Neuronal stem cell (in vitro differentiated cells): ENCODE measurements around the gene ETFBKMT.
A peak's percentile ranks its signal among the peaks of the same experiment; 100 is the strongest.

Source experiments
- DNase-seq: peaks from one replicate; pipeline ENCODE4 v3.0.0-alpha.2; 2013; ENCODE audit warnings: low spot score
- H2AFZ ChIP-seq: one replicate; pipeline ENCODE4 v1.6.1; 2013; ENCODE audit warnings: mild to moderate bottlenecking, low read length, inconsistent platforms
- H2AK5ac ChIP-seq: 2 replicates; pipeline ENCODE4 v1.6.1; 2013; ENCODE audit warnings: low read depth, mild to moderate bottlenecking, inconsistent platforms, low read length, moderate library complexity, mixed read lengths
- H2BK120ac ChIP-seq: 2 replicates; pipeline ENCODE4 v1.6.1; 2013; ENCODE audit warnings: low read depth, mild to moderate bottlenecking, inconsistent platforms, low read length, moderate library complexity, mixed read lengths
- H2BK12ac ChIP-seq: one replicate; pipeline ENCODE4 v1.6.1; 2013; ENCODE audit warnings: low read length, inconsistent platforms
- H2BK15ac ChIP-seq: 2 replicates; pipeline ENCODE4 v1.6.1; 2013; ENCODE audit warnings: mild to moderate bottlenecking, low read length, inconsistent platforms, mixed read lengths
- H2BK5ac ChIP-seq: one replicate; pipeline ENCODE4 v1.6.1; 2013; ENCODE audit warnings: inconsistent platforms, mild to moderate bottlenecking, low read length, moderate library complexity
- H3K14ac ChIP-seq: one replicate; pipeline ENCODE4 v1.6.1; 2013; ENCODE audit warnings: low read length, inconsistent platforms
- H3K18ac ChIP-seq: 2 replicates; pipeline ENCODE4 v1.6.1; 2013; ENCODE audit warnings: low read length, inconsistent platforms
- H3K23ac ChIP-seq: 2 replicates; pipeline ENCODE4 v1.6.1; 2013; ENCODE audit warnings: low read depth, mild to moderate bottlenecking, mixed read lengths, low read length, inconsistent platforms; ENCODE audit not compliant: poor library complexity
- H3K27ac ChIP-seq: replicated peaks from 3 replicates; pipeline ENCODE4 v1.5.1; 2013; ENCODE audit warnings: low read length, inconsistent platforms
- H3K27me3 ChIP-seq, 3 experiments: 2 replicates each; pipeline ENCODE4 v1.6.1; 2013; ENCODE audit warnings: low read length in 3 of 3, mild to moderate bottlenecking in 2 of 3, inconsistent platforms in 1 of 3, low read depth in 1 of 3, mixed read lengths in 1 of 3, moderate library complexity in 1 of 3; ENCODE audit not compliant: control insufficient read depth in 3 of 3, insufficient read depth in 3 of 3
- H3K36me3 ChIP-seq, 2 donors: replicated peaks in 1 of 2; 2 replicates each; pipeline ENCODE4 v1.6.1; 2013; ENCODE audit warnings: low read length in 2 of 2; ENCODE audit not compliant: control insufficient read depth in 2 of 2, insufficient read depth in 2 of 2
- H3K4ac ChIP-seq: 2 replicates; pipeline ENCODE4 v1.6.1; 2013; ENCODE audit warnings: inconsistent platforms, mild to moderate bottlenecking, low read length, moderate library complexity
- H3K4me1 ChIP-seq, 2 donors: 1 replicate in 1 of 2; 2 replicates in 1 of 2; pipeline ENCODE4 v1.6.1; 2013; ENCODE audit warnings: low read length in 2 of 2, low read depth in 1 of 2; ENCODE audit not compliant: control insufficient read depth in 2 of 2, insufficient read depth in 1 of 2
- H3K4me2 ChIP-seq: one replicate; pipeline ENCODE4 v1.6.1; 2013; ENCODE audit warnings: mild to moderate bottlenecking, low read length, inconsistent platforms; ENCODE audit not compliant: insufficient read depth, poor library complexity, severe bottlenecking
- H3K4me3 ChIP-seq, 2 donors: 2 replicates each; pipeline ENCODE4 v1.5.1; 2013; ENCODE audit warnings: low read length in 2 of 2, mild to moderate bottlenecking in 2 of 2, inconsistent platforms in 1 of 2, moderate library complexity in 1 of 2
- H3K79me1 ChIP-seq: one replicate; pipeline ENCODE4 v1.6.1; 2013; ENCODE audit warnings: low read depth, mild to moderate bottlenecking, inconsistent platforms, low read length, moderate library complexity
- H3K9ac ChIP-seq: one replicate; pipeline ENCODE4 v1.6.1; 2013; ENCODE audit warnings: mild to moderate bottlenecking, low read depth, low read length, inconsistent platforms; ENCODE audit not compliant: poor library complexity
- H3K9me3 ChIP-seq, 2 donors: replicated peaks in 1 of 2; 2 replicates each; pipeline versions ENCODE3 to v1.6.1; 2013; ENCODE audit warnings: low read length in 2 of 2, mild to moderate bottlenecking in 2 of 2, inconsistent platforms in 1 of 2, low read depth in 1 of 2, mixed read lengths in 1 of 2, moderate library complexity in 1 of 2; ENCODE audit not compliant: control insufficient read depth in 2 of 2, insufficient read depth in 1 of 2
- H4K8ac ChIP-seq: one replicate; pipeline ENCODE4 v1.6.1; 2013; ENCODE audit warnings: low read depth, mild to moderate bottlenecking, inconsistent platforms, low read length, moderate library complexity
- H4K91ac ChIP-seq: one replicate; pipeline ENCODE4 v1.6.1; 2013; ENCODE audit warnings: low read length, low read depth, mild to moderate bottlenecking, inconsistent platforms; ENCODE audit not compliant: poor library complexity
- WGBS, 2 donors: extraction: QIAGEN DNeasy Blood & Tissue Kit; methylation state at CpG; one replicate each; pipeline ENCODE4 v1.1.7; 2013; ENCODE audit warnings: missing lambda C conversion rate in 2 of 2, mixed read lengths in 1 of 2; ENCODE audit not compliant: insufficient read length in 2 of 2, insufficient replicate concordance in 1 of 2; ENCODE audit errors: extremely low coverage in 2 of 2; 5-methylcytosine and 5-hydroxymethylcytosine counted together

ETFBKMT gene

DNA sequence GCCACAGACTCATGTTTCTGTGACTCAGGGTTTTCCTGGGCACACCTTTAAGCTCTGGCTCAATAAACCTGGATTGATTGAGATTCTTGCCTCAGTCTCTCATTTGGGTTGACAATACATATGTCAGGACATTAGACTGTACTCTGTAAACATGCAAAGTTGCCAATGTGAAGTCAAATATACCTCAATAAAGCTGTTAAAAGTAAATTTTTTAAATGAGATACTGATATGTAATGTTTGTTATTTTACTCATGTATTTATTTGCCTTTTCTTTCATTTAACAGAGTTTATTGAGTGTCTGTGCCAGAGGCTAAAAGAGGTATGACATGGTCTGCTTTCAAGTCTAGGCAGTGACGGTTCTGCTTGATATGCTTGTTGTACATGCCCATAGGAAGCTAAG is 3.7 kb upstream of the ETFBKMT start:
- Histone ChIP-seq H3K27ac (no peak overlapping the region), H3K9me3 (no peaks in the 10 kb centered on the region), H2AFZ (peak overlapping the region; percentile 70), H2BK12ac (no peak overlapping the region), H4K91ac (no peak overlapping the region), H3K4ac (no peak overlapping the region), H3K36me3 (no peaks in the 10 kb centered on the region), H3K4me3 (no peak overlapping the region), H3K18ac (no peak overlapping the region), H3K4me1 (peaks cover 0 to 5% of the 10 kb centered on the region in 2 donors), H3K27me3 (no peaks in the 10 kb centered on the region), H3K79me1 (no peaks in the 10 kb centered on the region), H2BK120ac (no peak overlapping the region), H2BK5ac (no peak overlapping the region), H3K14ac (no peak overlapping the region), H3K23ac (no peak overlapping the region), H2BK15ac (no peak overlapping the region), H4K8ac (no peak overlapping the region), H3K9ac (no peak overlapping the region), H3K4me2 (no peak overlapping the region), H2AK5ac (no peak overlapping the region)
- WGBS, 2 donors = no CpG with 5 or more reads among the region's 1 CpG
- DNase-seq = no peak

DNA sequence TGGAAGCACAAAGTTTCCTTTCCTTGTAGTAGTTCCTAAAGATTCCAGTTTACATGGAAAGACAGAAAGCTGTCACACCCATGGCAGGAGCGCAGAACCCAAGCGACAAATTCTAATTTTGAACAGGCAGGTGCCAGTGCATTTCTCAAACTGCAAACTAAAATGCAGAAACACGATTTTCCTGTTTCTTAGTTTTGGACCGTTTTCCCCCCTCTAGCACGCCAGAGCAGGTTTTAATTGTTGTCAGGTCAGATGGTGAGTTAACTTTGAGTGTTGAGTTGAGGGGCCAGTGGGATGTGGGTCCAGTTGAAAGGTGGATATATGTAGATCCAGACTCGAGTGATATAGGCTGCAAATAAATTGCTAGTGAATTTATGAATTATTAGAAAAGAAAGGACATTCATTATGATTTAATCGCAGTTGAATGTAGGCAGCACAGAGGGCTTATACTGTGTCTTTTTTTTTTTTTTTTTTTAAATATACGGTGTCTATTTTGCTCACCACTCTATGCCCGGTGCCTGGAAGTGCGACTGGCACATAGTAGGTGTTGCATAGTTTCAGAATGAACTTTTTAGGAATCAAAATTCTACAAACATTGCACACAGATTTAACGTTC is 909 bp upstream of the ETFBKMT start:
- H3K23ac ChIP-seq = no peak overlapping the region
- H3K4me2 ChIP-seq = peak overlapping the region; percentile 75
- peaks cover 0 to 5% of the 10 kb centered on the region in 2 donors for H3K4me1 ChIP-seq
- peak overlapping the region; percentile 76 for H2AFZ ChIP-seq
- no peak overlapping the region for H2BK12ac ChIP-seq
- H3K27me3 ChIP-seq = no peaks in the 10 kb centered on the region
- no peak overlapping the region for H2BK120ac ChIP-seq
- H3K79me1 ChIP-seq = no peaks in the 10 kb centered on the region
- peak overlapping the region; percentile 57 for H3K27ac ChIP-seq
- H3K9me3 ChIP-seq = no peaks in the 10 kb centered on the region
- H4K8ac ChIP-seq = no peak overlapping the region
- no peak overlapping the region for H4K91ac ChIP-seq
- H3K4ac ChIP-seq = no peak overlapping the region
- no peaks in the 10 kb centered on the region for H3K36me3 ChIP-seq
- no peak for DNase-seq
- WGBS, 2 donors = no CpG with 5 or more reads among the region's 11 CpGs
- no peak overlapping the region for H3K18ac ChIP-seq
- H3K9ac ChIP-seq = no peak overlapping the region
- H2BK15ac ChIP-seq = no peak overlapping the region
- no peak overlapping the region for H3K14ac ChIP-seq
- H2BK5ac ChIP-seq = peak overlapping the region; percentile 72
- peak overlapping the region; percentile 55 to 92 for H3K4me3 ChIP-seq
- no peak overlapping the region for H2AK5ac ChIP-seq

DNA sequence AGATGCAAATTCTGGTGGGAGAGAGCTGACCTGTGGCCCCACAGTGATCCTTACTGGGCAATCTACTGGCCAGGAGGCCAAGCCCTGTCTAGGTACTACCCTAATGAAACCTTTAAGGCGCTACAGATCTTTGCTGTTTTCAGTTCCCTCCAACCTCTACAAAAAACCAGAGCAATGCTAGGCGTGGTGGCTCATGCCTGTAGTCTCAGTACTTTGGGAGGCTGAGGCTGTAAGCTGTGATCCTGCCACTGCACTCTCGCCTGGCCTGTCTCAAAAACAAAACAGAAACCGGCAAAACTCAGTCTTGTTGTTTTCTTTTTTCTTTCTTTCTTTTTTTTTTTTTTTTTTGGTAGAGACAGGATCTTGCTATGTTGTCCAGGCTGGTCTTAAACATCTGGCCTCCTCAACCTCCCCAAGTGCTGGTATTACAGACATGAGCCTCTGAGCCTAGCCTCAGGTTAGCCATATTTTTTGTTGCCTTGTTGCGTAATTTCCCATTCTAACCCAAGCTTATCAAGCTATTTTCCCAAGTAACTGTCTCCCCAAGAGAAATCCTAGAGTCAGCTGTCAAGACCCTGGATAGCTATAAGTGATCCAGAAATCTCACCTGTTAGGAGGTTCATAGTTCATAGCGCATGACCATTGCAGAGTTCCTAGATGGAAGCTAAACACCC is 2.8 kb downstream of the ETFBKMT start:
- Histone ChIP-seq H2BK5ac (no peak overlapping the region), H3K79me1 (no peaks in the 10 kb centered on the region), H2AFZ (no peak overlapping the region), H3K14ac (no peak overlapping the region), H4K8ac (no peak overlapping the region), H2BK15ac (no peak overlapping the region), H3K4ac (no peak overlapping the region), H2BK120ac (no peak overlapping the region), H3K4me3 (no peak overlapping the region), H3K18ac (no peak overlapping the region), H3K27me3 (no peaks in the 10 kb centered on the region), H2AK5ac (no peak overlapping the region), H3K9me3 (peaks cover 2 to 4% of the 10 kb centered on the region in 2 donors), H3K9ac (no peak overlapping the region), H3K4me2 (no peak overlapping the region), H4K91ac (no peak overlapping the region), H3K4me1 (peaks cover 0 to 5% of the 10 kb centered on the region in 2 donors), H2BK12ac (no peak overlapping the region), H3K36me3 (no peaks in the 10 kb centered on the region), H3K27ac (no peak overlapping the region), H3K23ac (no peak overlapping the region)
- no peak for DNase-seq
- no CpG with 5 or more reads among the region's 6 CpGs for WGBS, 2 donors

DNA sequence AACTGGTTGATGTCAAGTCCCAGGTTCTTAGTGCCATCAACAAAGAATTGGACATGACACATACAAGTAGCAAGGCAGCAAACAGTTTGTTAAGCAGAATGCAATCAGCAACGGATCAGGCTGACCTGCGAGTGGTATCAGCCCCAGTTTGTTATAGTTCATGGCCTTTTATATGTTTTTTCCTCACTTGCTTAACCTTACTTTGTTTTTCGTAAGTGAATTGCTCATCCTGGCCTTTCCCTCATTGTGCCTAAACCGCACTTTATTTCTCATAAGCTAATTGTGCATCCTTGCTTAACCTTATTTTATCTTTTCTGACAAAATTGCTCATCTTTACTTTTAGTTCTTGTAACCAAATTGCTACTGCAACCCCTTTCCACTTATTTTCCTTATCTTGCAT is 4.1 kb downstream of the ETFBKMT start:
- Histone ChIP-seq H2BK120ac (no peak overlapping the region), H3K14ac (no peak overlapping the region)
- no CpG with 5 or more reads among the region's 4 CpGs for WGBS, 2 donors

More for the DNA sequence above, 4.1 kb downstream of the ETFBKMT start:
- no peak overlapping the region for H3K9ac ChIP-seq
- H3K27me3 ChIP-seq = no peaks in the 10 kb centered on the region
- H3K18ac ChIP-seq = no peak overlapping the region
- no peak overlapping the region for H2AK5ac ChIP-seq
- H3K4ac ChIP-seq = no peak overlapping the region
- no peak overlapping the region for H3K23ac ChIP-seq
- DNase-seq = no peak
- H3K4me3 ChIP-seq = no peak overlapping the region
- no peak overlapping the region for H2AFZ ChIP-seq
- H2BK12ac ChIP-seq = no peak overlapping the region
- H3K79me1 ChIP-seq = no peaks in the 10 kb centered on the region
- H3K9me3 ChIP-seq = peaks cover 2 to 4% of the 10 kb centered on the region in 2 donors
- H3K27ac ChIP-seq = no peak overlapping the region
- H4K91ac ChIP-seq = no peak overlapping the region
- no peak overlapping the region for H2BK15ac ChIP-seq
- peaks cover 0 to 2% of the 10 kb centered on the region in 2 donors for H3K4me1 ChIP-seq
- H3K36me3 ChIP-seq = no peaks in the 10 kb centered on the region
- H2BK5ac ChIP-seq = no peak overlapping the region
- no peak overlapping the region for H4K8ac ChIP-seq
- H3K4me2 ChIP-seq = no peak overlapping the region
